GF-D8 (cell line): ENCODE data around the gene AMMECR1L.
A peak's percentile ranks its signal among the peaks of the same experiment; 100 is the strongest.
"Not testable (repeated sequence)": the region's sequence is repeated elsewhere in the genome, so short reads cannot be mapped to it uniquely, and the experiment has no call there.

ENCODE experiments used
- DNase-seq: peaks from one replicate; lab custom pipeline; 2025; lab: John Stamatoyannopoulos, UW

AMMECR1L gene

DNA sequence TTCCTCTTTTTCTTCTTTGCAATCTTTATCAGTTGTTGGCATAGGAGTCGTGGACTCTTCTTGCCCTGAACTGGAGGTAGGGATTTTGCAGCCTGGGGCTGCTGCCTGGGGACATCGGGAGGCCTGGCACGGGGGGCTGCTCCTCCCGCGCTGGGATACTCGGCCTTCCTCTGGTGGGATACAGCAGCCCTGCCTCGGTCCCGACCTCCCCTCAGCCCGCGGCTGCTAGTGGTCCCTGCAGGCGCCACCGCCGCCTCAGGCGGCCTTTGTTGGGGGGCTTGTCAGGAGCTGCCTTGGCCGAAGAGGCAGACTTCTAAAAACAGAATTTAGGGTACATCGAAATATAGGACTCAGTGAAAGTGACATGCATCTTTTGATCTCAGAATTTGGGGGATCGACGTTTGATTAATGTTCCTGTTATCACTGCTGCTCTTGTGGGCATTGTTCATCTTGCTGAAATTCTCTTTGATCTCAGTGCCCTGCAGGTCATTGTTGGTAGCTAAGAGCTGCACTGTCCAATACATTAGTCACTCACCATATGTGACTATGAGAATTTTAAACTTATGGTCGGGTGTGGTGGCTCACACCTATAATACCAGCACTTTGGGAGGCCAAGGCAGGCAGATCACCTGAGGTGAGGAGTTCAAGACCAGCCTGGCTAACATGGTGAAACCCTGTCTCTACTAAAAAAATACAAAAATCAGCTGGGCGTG, 44.1 kb downstream of the AMMECR1L start:
- DNase-seq, result no peak

DNA sequence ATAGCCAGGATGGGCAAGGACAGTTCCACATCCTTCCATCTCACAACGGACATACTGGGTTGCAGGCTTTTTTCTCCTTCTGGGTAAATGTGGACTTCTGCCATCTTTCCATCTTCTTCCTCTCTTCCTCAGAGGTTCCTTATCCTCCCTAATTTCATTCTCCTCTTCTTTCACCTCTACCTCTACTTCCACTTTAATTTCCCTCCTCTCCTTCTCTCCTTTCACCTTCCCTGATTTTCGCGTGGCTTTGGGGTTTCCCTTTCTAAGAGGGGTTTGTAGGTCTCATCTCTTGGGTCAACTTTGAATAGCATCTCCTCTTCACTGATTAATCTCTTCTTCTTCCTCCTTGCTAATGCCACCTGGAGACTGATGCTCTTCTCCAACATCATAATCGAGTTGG, 44.9 kb downstream of the AMMECR1L start:
- DNase-seq, result no peak

DNA sequence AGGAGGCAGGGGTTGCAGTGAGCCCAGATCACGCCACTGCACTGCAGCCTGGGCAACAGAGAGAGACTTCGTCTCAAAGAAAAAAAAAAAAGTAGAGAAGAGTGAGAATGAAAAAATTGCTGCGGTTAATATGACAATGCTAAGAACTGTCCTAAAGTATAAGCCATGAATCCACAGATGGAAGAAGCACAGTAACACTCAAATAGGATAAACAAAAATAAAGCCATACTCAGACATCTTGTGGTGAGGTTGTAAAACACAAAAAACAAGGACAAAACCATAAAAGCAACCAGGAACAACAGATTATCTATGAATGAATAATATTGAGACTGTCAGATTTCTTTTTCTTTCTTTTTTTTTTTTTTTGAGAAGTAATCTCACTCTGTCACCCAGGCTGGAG, 50.8 kb downstream of the AMMECR1L start:
- DNase-seq, result no peak

DNA sequence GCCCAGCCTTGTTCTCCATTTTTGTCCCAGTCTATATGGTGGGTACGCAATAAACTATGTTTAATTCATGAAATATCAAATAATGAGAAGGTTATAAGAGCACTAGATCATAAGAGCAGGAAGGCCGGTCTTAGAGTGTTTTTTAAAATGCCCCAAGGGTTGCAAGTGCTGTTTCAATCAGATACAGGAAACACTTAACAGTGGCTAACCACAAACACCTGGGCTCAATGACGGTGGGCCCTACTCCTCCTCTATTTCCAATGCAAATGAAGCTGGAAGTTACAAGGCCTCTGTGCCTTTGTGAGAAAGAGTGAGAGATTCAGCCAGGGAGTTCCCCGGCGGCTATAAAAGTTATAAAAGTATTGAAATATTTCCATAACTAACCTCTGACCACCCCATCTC, 55.9 kb downstream of the AMMECR1L start:
- peak; percentile 16 for DNase-seq

DNA sequence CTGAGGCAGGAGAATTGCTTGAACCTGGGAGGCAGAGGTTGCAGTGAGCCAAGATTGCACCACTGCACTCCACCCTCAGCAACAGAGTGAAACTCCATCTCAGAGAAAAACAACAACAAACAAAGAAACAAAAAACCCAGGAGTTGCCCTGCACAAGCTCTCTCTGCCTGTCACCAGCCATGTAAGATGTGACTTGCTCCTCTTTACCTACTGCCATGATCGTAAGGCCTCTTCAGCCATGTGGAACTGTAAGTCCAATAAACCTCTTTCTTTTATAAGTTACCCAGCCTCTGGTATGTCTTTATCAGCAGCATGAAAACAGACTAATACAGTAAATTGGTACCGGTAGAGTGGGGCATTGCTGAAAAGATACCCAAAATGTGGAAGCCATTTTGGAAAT, 59.0 kb downstream of the AMMECR1L start:
- not testable (repeated sequence) for DNase-seq

DNA sequence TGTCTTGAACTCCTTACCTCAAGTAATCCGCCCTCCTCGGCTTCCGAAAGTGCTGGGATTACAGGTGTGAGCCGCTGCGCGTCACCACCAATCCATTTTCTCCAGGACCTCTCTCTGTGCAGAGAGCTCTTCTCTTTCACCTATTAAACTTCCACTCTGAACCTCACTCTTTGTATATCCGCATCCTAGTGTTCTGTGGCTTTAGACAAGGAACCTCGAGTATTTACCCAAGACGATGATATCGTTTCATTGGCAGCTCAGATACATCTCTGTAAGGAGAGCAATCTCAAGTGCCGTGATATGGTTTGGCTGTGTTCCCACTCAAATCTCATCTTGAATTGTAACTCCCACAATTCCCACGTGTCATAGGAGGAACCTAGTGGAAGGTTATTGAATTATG, 59.7 kb downstream of the AMMECR1L start:
- DNase-seq, result no peak

DNA sequence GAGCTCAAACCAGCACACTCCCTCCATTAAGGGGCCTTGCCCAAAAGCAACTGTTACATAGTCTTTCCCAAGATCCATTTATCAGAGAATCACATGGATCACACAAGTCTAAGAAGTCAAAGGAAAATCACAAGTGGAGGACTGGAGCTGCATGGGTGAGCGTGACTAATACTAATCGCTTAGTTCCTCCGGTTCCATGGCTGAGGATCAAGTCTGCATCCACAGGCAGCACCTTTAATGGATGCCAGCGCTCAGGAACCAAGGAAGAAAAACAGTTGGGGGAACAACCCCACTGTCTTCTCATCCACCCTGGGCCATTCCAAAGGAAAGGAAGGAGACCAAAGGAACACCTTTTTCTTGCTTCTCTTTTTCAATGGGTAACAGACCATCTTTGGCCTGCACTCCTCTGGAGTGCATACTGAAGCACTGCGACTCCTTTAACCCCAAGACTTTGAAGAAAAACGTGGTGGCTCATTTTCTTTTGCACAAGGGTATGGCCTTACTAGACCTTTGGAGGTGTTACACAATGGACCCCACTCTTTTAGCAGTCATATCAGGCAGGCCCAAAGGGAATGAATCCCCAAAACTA, 65.6 kb downstream of the AMMECR1L start:
- DNase-seq, result no peak

DNA sequence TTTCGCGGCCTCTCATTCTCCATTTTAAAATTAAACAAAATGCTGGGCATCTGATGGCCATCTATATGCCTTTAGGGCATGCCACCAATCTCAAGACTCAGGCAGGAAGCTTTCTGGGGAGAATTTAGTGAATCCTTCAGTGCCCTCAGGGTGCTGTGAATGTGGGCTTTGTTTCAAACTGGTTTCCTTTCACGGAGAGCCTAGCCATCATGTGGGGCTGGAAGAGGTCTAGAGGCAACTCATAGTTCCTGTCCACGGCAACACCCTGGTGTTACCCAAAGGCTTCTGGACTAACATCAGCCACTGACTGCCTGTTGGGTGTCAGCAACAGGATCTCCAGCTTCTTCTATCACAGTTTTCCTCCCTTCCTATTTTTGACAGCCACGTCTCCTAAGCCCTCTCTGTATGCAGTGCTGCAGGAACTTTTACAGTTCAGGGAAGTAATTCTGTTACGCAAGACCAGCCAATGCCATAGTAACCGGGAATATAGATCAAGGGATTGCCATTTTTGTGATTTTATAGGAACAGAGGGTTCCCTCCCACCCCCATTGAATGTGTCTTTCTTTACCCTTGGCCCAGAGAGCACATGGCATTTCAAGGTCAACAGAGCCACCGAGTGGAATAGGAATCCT, 66.8 kb downstream of the AMMECR1L start:
- no peak for DNase-seq

DNA sequence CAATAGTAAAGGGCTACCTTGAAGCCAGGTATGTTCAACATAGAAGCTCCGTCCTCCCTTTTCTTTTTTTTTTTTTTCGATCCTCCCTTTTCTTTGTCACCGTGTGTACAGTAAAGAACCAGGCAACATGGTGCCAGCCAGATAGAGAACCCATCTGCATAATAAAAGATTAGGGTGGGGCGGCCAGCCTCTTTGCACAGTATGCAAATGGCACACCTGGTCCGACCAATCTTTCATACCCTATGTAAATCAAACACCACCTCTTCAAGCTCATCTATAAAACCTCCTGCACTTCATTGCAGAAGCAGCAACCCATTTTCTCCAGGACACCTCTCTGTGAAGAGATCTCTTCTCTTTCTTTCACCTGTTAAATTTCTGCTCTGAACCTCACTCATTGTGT, 67.5 kb downstream of the AMMECR1L start:
- no peak for DNase-seq

DNA sequence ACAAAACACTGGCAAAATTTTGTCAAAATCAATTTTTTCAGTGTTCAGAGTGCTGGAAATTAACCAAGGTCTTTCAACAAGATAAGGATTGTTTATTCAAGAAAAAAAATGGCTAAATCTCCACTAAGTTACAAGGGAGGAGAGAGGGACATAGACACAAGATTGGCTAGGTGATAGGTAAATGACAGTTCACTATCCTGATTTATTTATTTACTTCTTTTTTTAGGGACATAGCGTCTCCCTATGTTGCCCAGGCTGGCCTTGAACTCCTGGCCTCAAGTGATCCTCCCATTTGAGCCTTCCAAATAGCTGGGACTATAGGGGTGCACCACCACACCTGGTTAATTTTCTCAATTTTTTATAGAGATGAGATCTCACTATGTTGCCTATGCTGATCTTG, 71.1 kb downstream of the AMMECR1L start:
- no peak for DNase-seq

DNA sequence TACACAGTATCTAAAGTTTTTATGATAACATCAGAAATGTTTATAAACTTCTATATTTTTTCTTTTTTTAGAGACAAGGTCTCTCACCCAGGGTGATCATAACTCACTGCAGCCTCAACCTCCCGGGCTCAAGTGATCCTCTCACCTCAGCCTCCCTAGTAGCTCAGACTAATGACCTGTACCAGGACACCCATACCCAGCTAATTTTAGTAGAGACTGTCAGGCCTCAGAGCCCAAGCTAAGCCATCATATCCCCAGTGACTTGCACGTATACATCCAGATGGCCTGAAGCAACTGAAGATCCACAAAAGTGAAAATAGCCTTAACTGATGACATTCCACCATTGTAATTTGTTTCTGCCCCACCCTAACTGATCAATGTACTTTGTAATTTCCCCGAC, 73.3 kb downstream of the AMMECR1L start:
- DNase-seq, result not testable (repeated sequence)
